Measurements from ENCODE around the gene GABRA5. TPM values are rescaled to one million over a fixed set of nuclear protein-coding genes. Genes with fewer than 3 reads are reported as not detected.
A peak's percentile ranks its signal among the peaks of the same experiment; 100 is the strongest.

The GABRA5 gene
- polyA plus RNA-seq, 1 donor (not counting 4 experiments of a cell fraction or from before 2014, with no cell fraction given): 0.03 TPM

GRCh38 chr15:26974120-26974780 lies 107.4 kb downstream of the GABRA5 start:
- no peak for TF ChIP-seq EZH2 (IDR thresholded peaks at IDR 0.05; ENCODE audit: low read length)
- TF ChIP-seq CTCF (optimal IDR thresholded peaks at IDR 0.05 in 1 of 3, IDR thresholded peaks at IDR 0.05 in 1 of 3, conservative IDR thresholded peaks at IDR 0.05 in 1 of 3; ENCODE audit: extremely low read depth in 1 of 3, insufficient read depth in 2 of 3, low read length in 3 of 3): peak in 1 of 3 experiments; percentile 50

GRCh38 chr15:26981492-26981891 lies 114.6 kb downstream of the GABRA5 start:
- no peak overlapping the region for H3K4me2 ChIP-seq (ENCODE audit: control insufficient read depth, extremely low read depth, insufficient read depth, low read depth, low read length)
- dilution Hi-C loops (cut with MboI; ENCODE audit: extremely low pct_ligation_motif_present, low sequenced_read_pairs): no loop called here
- no peaks in the 10 kb centered on the region for H3K36me3 ChIP-seq (ENCODE audit: control insufficient read depth in 2 of 2, extremely low read depth in 1 of 2, insufficient read depth in 2 of 2, low read length in 2 of 2)
- no peaks in the 10 kb centered on the region for H3K27me3 ChIP-seq (ENCODE audit: control insufficient read depth, extremely low read depth, insufficient read depth, low read length)
- no peaks in the 10 kb centered on the region for H3K4me1 ChIP-seq (ENCODE audit: control insufficient read depth, extremely low read depth, insufficient read depth, low read length)
- H3K9me3 ChIP-seq (ENCODE audit: control insufficient read depth, low read depth, low read length): no peaks in the 10 kb centered on the region
- H3K27ac ChIP-seq (ENCODE audit: control insufficient read depth, insufficient read depth, low read length): no peak overlapping the region
- H4K20me1 ChIP-seq (ENCODE audit: control insufficient read depth, extremely low read depth, insufficient read depth, low read length): no peaks in the 10 kb centered on the region
- TF ChIP-seq EZH2 (IDR thresholded peaks at IDR 0.05; ENCODE audit: low read length) (no peak), CTCF (optimal IDR thresholded peaks at IDR 0.05 in 1 of 3, IDR thresholded peaks at IDR 0.05 in 1 of 3, conservative IDR thresholded peaks at IDR 0.05 in 1 of 3; ENCODE audit: extremely low read depth in 1 of 3, insufficient read depth in 2 of 3, low read length in 3 of 3) (no peak)
- no peaks in the 10 kb centered on the region for H3K9me1 ChIP-seq (ENCODE audit: control insufficient read depth, extremely low read depth, insufficient read depth, low read length)
- DNase-seq (ENCODE audit: low read depth, low spot score): no peak
- no peak overlapping the region for H3K4me3 ChIP-seq (ENCODE audit: control insufficient read depth in 2 of 3, extremely low read depth in 1 of 3, insufficient read depth in 2 of 3, low read depth in 1 of 3, low read length in 3 of 3)
- no peaks in the 10 kb centered on the region for H3K79me2 ChIP-seq (ENCODE audit: control insufficient read depth, insufficient read depth, low read length)
- no peak overlapping the region for H2AFZ ChIP-seq (ENCODE audit: control insufficient read depth, low read length)
- no peak overlapping the region for H3K9ac ChIP-seq (ENCODE audit: control insufficient read depth, extremely low read depth, insufficient read depth, low read length)
- FAIRE-seq: no peak

More at GRCh38 chr15:26974120-26974780, 107.4 kb downstream of the GABRA5 start:
- no peaks in the 10 kb centered on the region for H3K36me3 ChIP-seq (ENCODE audit: control insufficient read depth in 2 of 2, extremely low read depth in 1 of 2, insufficient read depth in 2 of 2, low read length in 2 of 2)
- H3K4me2 ChIP-seq (ENCODE audit: control insufficient read depth, extremely low read depth, insufficient read depth, low read depth, low read length): no peak overlapping the region
- H3K4me1 ChIP-seq (ENCODE audit: control insufficient read depth, extremely low read depth, insufficient read depth, low read length): no peaks in the 10 kb centered on the region
- no peak overlapping the region for H3K27ac ChIP-seq (ENCODE audit: control insufficient read depth, insufficient read depth, low read length)
- no peak overlapping the region for H3K4me3 ChIP-seq (ENCODE audit: control insufficient read depth in 2 of 3, extremely low read depth in 1 of 3, insufficient read depth in 2 of 3, low read depth in 1 of 3, low read length in 3 of 3)
- no peaks in the 10 kb centered on the region for H3K79me2 ChIP-seq (ENCODE audit: control insufficient read depth, insufficient read depth, low read length)
- dilution Hi-C loops (cut with MboI; ENCODE audit: extremely low pct_ligation_motif_present, low sequenced_read_pairs): no loop called here
- no peaks in the 10 kb centered on the region for H3K9me3 ChIP-seq (ENCODE audit: control insufficient read depth, low read depth, low read length)
- H2AFZ ChIP-seq (ENCODE audit: control insufficient read depth, low read length): no peak overlapping the region
- H3K9me1 ChIP-seq (ENCODE audit: control insufficient read depth, extremely low read depth, insufficient read depth, low read length): no peaks in the 10 kb centered on the region
- peaks cover 23% of the 10 kb centered on the region for H3K27me3 ChIP-seq (ENCODE audit: control insufficient read depth, extremely low read depth, insufficient read depth, low read length)
- FAIRE-seq: no peak
- no peaks in the 10 kb centered on the region for H4K20me1 ChIP-seq (ENCODE audit: control insufficient read depth, extremely low read depth, insufficient read depth, low read length)
- DNase-seq (ENCODE audit: low read depth, low spot score): no peak
- no peak overlapping the region for H3K9ac ChIP-seq (ENCODE audit: control insufficient read depth, extremely low read depth, insufficient read depth, low read length)
